Fibroblast of villous mesenchyme (primary cell): ENCODE measurements around the gene CPNE2. TPM values are rescaled to one million over a fixed set of nuclear protein-coding genes. Genes with fewer than 3 reads are reported as not detected.

Experiments used
- DNase-seq: peaks from one replicate; pipeline ENCODE4 v3.0.0-alpha.2; 2010; ENCODE audit warnings: low read depth
- H3K4me3 ChIP-seq: 2 replicates; pipeline ENCODE4 v1.5.1; 2011; ENCODE audit warnings: low read depth, mild to moderate bottlenecking, low read length
- total RNA-seq: library from RNA; depleted of rRNA; stranded (reverse); fragments of >200 nt; gene quantifications from 2 replicates; pipeline ENCODE4 v1.2.3, GENCODE V29; 2012
- TF ChIP-seq, protein P1 (sequence below): IDR thresholded peaks from 2 replicates; pipeline ENCODE4 v1.5.1; 2012; ENCODE audit warnings: low read depth, mild to moderate bottlenecking, low read length; ENCODE audit not compliant: insufficient read depth

The CPNE2 gene
- total RNA-seq, 1 donor, result 24.2 TPM

DNA sequence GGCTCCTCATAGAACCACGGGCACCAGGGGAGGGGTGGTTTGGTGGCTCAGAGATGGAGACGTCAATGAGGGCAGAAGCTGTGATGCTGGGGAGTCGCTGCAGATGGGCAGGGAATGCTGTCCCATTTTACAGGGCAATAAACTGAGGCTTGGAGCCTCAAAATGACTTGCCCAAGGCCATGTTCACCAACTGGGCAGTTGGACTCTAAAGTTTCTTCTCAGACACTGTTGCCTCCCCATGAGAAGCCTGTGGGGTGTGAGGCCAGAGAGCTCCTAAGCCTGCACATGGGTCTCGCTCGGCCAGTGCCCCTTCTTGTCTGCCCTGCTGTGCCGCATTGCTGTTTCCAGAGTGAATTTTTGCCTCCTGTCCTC, 38.6 kb downstream of the CPNE2 start:
- TF ChIP-seq, protein P1, sequence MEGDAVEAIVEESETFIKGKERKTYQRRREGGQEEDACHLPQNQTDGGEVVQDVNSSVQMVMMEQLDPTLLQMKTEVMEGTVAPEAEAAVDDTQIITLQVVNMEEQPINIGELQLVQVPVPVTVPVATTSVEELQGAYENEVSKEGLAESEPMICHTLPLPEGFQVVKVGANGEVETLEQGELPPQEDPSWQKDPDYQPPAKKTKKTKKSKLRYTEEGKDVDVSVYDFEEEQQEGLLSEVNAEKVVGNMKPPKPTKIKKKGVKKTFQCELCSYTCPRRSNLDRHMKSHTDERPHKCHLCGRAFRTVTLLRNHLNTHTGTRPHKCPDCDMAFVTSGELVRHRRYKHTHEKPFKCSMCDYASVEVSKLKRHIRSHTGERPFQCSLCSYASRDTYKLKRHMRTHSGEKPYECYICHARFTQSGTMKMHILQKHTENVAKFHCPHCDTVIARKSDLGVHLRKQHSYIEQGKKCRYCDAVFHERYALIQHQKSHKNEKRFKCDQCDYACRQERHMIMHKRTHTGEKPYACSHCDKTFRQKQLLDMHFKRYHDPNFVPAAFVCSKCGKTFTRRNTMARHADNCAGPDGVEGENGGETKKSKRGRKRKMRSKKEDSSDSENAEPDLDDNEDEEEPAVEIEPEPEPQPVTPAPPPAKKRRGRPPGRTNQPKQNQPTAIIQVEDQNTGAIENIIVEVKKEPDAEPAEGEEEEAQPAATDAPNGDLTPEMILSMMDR, result no peak
- DNase-seq, result no peak
- H3K4me3 ChIP-seq, result no peak overlapping the region

DNA sequence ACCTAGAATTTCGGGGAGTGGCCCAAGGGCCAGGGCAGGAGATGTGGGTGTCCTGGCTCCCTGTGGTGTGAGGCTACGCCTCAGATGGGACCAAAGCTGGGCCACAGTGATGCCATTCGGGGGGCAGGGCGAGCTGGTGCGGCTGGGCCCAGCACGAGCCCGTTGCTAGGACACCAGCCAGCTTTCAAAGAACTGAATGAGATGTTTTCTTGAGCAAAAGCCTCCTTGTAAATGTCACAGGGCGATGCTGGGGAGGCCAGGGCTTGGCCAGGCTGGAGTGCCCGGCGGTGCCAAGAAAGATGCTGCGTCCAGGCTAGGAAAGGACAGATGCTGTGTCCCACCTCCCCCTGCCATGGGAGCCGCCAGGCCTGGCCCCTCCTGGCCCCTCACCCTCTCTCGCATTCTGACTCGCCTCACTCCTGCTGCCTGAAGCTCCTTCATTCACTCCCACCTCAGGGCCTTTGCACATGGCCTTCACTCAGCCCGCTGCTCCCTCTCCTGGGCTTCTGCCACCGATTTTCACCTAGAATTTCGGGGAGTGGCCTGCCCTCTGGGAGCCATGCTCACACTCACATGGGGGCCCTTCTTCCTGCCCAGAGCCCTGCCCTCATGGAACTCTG, 39.1 kb downstream of the CPNE2 start:
- TF ChIP-seq, protein P1, result no peak
- no peak overlapping the region for H3K4me3 ChIP-seq
- DNase-seq, result no peak

DNA sequence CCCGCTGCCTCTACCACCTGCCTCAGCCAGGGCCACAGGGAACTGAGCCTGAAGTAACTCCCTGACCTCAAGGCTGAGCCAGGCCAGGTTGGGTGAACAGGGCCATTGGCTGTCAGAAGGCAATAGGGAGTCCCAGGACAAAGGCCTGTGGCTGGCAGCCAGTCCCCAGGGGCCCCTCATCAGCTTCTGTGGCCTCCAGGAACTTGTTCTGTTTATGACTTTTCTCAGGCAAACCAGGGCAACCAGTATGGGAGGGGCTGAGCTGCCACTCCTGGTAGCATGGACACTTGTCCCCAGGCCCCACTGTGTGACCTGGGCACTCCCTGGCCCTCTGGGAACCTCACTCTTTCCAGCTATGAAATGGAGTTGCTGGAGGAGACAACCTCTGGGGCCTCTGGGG, 40.1 kb downstream of the CPNE2 start:
- DNase-seq, result no peak
- TF ChIP-seq, protein P1, result no peak
- no peak overlapping the region for H3K4me3 ChIP-seq

DNA sequence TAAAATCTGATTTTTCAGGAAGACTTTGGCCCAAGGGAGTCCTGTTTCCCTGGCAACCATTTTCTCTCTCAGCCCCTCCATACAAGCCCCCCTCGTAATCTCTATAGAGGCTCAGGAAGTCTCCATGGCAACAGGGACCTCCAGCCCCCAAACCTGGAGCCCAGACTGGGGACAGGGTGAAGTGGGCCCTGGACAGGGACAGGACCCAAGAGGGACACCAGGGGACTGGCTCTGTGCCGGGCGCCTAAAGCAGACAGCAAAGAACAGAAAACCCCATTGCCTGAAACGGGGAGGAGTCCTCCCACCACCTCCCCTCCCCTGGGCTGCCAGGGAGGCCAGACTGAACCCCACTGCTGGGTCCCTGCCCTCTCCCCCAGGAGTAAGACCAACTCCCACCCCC, 40.6 kb downstream of the CPNE2 start:
- DNase-seq, result no peak
- H3K4me3 ChIP-seq, result no peak overlapping the region
- TF ChIP-seq, protein P1, result no peak

DNA sequence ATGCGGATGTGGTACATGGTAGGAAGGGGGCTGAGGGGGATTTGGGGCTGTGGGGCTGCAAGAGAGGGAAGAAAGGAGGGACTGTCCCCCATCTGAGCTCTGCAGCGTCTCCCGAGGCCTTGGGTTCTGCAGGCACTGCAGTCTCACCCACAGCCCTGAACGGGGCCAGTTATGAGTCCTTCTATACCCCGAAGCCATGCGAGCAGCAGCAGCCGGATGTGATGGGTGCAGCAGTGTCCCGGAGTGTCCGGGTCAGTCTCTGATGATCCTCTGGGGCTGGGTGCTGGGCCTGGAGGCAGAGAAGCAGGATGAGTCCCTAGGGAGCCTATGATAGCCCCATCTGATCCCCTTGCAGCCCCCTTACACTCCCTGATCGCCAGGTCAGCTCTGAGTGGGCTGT, 41.5 kb downstream of the CPNE2 start:
- no peak for DNase-seq
- TF ChIP-seq, protein P1, result no peak
- no peak overlapping the region for H3K4me3 ChIP-seq

DNA sequence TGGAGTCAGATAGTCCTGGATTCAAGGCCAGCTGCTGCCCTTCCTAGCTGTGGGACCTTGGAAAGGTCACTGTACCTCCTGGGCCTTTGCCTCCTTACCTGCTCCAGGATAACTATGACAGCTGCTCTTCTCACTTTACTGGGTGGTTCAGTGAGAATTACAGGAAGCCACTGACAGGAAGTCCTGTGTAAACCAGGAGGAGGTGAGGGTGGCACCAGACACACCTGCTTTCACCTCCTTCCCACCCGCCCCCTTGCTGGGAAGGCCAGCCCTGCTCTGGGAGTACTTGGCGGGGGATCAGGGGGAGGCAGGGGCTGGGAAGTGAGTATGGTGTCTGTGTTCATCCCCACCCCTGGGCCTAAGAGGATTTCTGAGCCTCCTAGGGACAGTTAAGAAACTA, 42.6 kb downstream of the CPNE2 start:
- H3K4me3 ChIP-seq, result no peak overlapping the region
- TF ChIP-seq, protein P1, result no peak
- DNase-seq, result no peak

DNA sequence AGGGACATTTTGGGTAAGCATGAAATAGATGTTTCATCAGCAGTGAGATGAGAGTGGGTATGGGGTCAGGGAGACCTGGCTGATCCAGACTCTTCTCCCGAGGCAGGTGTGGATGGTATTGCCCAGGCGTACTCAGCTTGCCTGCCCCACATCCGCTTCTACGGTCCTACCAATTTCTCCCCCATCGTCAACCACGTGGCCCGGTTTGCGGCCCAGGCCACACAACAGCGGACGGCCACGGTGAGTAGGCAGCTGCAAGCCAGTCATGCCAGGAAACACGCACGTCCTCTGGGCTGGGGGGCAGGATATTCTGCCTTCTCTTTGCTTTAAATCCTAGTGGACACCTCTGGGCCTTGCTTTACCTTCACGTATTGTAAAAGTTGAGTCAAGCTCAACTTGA, 44.7 kb downstream of the CPNE2 start:
- no peak for DNase-seq
- H3K4me3 ChIP-seq, result no peak overlapping the region
- TF ChIP-seq, protein P1, result no peak
